Measurements from ENCODE around the gene CRACR2A. TPM values are rescaled to one million over a fixed set of nuclear protein-coding genes. Genes with fewer than 3 reads are reported as not detected.
A peak's percentile ranks its signal among the peaks of the same experiment; 100 is the strongest.

CRACR2A gene
- total RNA-seq, 4 donors from 2014 or later = 1.1 to 3.3 (median 2.8) TPM

- Histone ChIP-seq H3K27ac (replicated peaks in 1 of 4) (no peak overlapping the region), H3K4me3 (no peak overlapping the region), H3K4me1 (peaks cover 0 to 10% (median 0%) of the 10 kb centered on the region in 4 donors), H3K9me3 (no peaks in the 10 kb centered on the region), H3K36me3 (no peaks in the 10 kb centered on the region), H3K27me3 (no peaks in the 10 kb centered on the region)
- TF ChIP-seq EP300 (IDR thresholded peaks at IDR 0.05) (no peak), CTCF (IDR thresholded peaks at IDR 0.05) (no peak), POLR2AphosphoS5 (IDR thresholded peaks at IDR 0.05) (no peak), POLR2A (IDR thresholded peaks at IDR 0.05; ENCODE audit: low read depth) (no peak)
- 87% methylated on average over 10 of the region's 14 CpGs for WGBS
- DNase-seq (ENCODE audit: extremely low spot score) = peak; percentile 47
- intact Hi-C loops (cut with DNase I) = no loop called here
Observed at GRCh38 chr12:3723916-3724805, 28.7 kb downstream of the CRACR2A start.

- no peak for TF ChIP-seq POLR2AphosphoS5 (IDR thresholded peaks at IDR 0.05)
- no peak for TF ChIP-seq POLR2A (IDR thresholded peaks at IDR 0.05; ENCODE audit: low read depth)
- no peak for TF ChIP-seq CTCF (IDR thresholded peaks at IDR 0.05)
- no peak for TF ChIP-seq EP300 (IDR thresholded peaks at IDR 0.05)
- Histone ChIP-seq H3K36me3 (no peaks in the 10 kb centered on the region), H3K27me3 (no peaks in the 10 kb centered on the region), H3K4me3 (no peak overlapping the region), H3K9me3 (no peaks in the 10 kb centered on the region), H3K4me1 (peaks cover 0 to 10% (median 0%) of the 10 kb centered on the region in 4 donors), H3K27ac (replicated peaks in 1 of 4) (no peak overlapping the region)
- intact Hi-C loops (cut with DNase I) = no loop called here
- 95% methylated on average over 6 of the region's 6 CpGs for WGBS
- DNase-seq (ENCODE audit: extremely low spot score) = peak; percentile 39
Observed at GRCh38 chr12:3722368-3722767, 30.5 kb downstream of the CRACR2A start.

- Histone ChIP-seq H3K4me1 (peaks cover 0 to 10% (median 0%) of the 10 kb centered on the region in 4 donors), H3K27ac (replicated peaks in 1 of 4) (no peak overlapping the region), H3K27me3 (no peaks in the 10 kb centered on the region), H3K36me3 (no peaks in the 10 kb centered on the region), H3K9me3 (no peaks in the 10 kb centered on the region), H3K4me3 (no peak overlapping the region)
- TF ChIP-seq CTCF (IDR thresholded peaks at IDR 0.05) (no peak), POLR2A (IDR thresholded peaks at IDR 0.05; ENCODE audit: low read depth) (no peak), EP300 (IDR thresholded peaks at IDR 0.05) (no peak), POLR2AphosphoS5 (IDR thresholded peaks at IDR 0.05) (no peak)
- intact Hi-C loops (cut with DNase I) = no loop called here
- peak; percentile 21 for DNase-seq (ENCODE audit: extremely low spot score)
- 95% methylated on average over 4 of the region's 4 CpGs for WGBS
Observed at GRCh38 chr12:3720772-3721171, 32.1 kb downstream of the CRACR2A start.

GRCh38 chr12:3718100-3718499 lies 34.8 kb downstream of the CRACR2A start:
- Histone ChIP-seq H3K36me3 (no peaks in the 10 kb centered on the region), H3K27ac (replicated peaks in 1 of 4) (no peak overlapping the region), H3K9me3 (no peaks in the 10 kb centered on the region), H3K4me1 (no peaks in the 10 kb centered on the region), H3K4me3 (no peak overlapping the region), H3K27me3 (no peaks in the 10 kb centered on the region)
- 72% methylated on average over 4 of the region's 4 CpGs for WGBS
- peak; percentile 86 for DNase-seq (ENCODE audit: extremely low spot score)
- TF ChIP-seq POLR2A (IDR thresholded peaks at IDR 0.05; ENCODE audit: low read depth) (no peak), CTCF (IDR thresholded peaks at IDR 0.05) (no peak), EP300 (IDR thresholded peaks at IDR 0.05) (no peak), POLR2AphosphoS5 (IDR thresholded peaks at IDR 0.05) (no peak)
- intact Hi-C loops (cut with DNase I) = no loop called here
